NCI-H526 (cell line): Measurements from ENCODE around the gene CST5.
"Not testable (repeated sequence)": the region's sequence is repeated elsewhere in the genome, so short reads cannot be mapped to it uniquely, and the experiment has no call there.

Experiments used
- DNase-seq, 2 experiments: peaks; one replicate each; lab custom pipeline; 2025; lab: John Stamatoyannopoulos, UW

The CST5 gene

GRCh38 chr20:23879328-23879798 is at the start of gene CST5:
TSS of gene CST5 (minus strand) at chr20:23879748. CDS start at chr20:23879676, 72 bp downstream.
- no peak for DNase-seq

GRCh38 chr20:23928788-23929187 is 49.2 kb upstream of the CST5 start:
- peak in 1 of 2 experiments; percentile 25 for DNase-seq

GRCh38 chr20:23928353-23928752 is 48.8 kb upstream of the CST5 start:
- no peak for DNase-seq

GRCh38 chr20:23926944-23927872 is 47.7 kb upstream of the CST5 start:
- DNase-seq: no peak

- DNase-seq: no peak
These were observed 47.0 kb upstream of the CST5 start for GRCh38 chr20:23926526-23926880.

- no peak for DNase-seq
These were observed 46.4 kb upstream of the CST5 start for GRCh38 chr20:23925789-23926525.

- no peak for DNase-seq
These were observed 45.2 kb upstream of the CST5 start for GRCh38 chr20:23924751-23925150.

GRCh38 chr20:23923891-23924435 is 44.4 kb upstream of the CST5 start:
- DNase-seq: no peak

GRCh38 chr20:23923311-23923710 is 43.8 kb upstream of the CST5 start:
- DNase-seq: no peak

- no peak for DNase-seq
These were observed 41.1 kb upstream of the CST5 start for GRCh38 chr20:23920408-23921325.

GRCh38 chr20:23918896-23919295 is 39.3 kb upstream of the CST5 start:
- no peak for DNase-seq

- no peak for DNase-seq
These were observed 38.7 kb upstream of the CST5 start for GRCh38 chr20:23918101-23918862.

- no peak for DNase-seq
These were observed 37.6 kb upstream of the CST5 start for GRCh38 chr20:23917024-23917725.

GRCh38 chr20:23915844-23916243 is 36.3 kb upstream of the CST5 start:
- DNase-seq: no peak

- not testable (repeated sequence) for DNase-seq
These were observed 34.9 kb upstream of the CST5 start for GRCh38 chr20:23914469-23914868.

GRCh38 chr20:23910210-23910609 is 30.7 kb upstream of the CST5 start:
- DNase-seq: no peak

GRCh38 chr20:23909390-23909789 is 29.8 kb upstream of the CST5 start:
- no peak for DNase-seq

GRCh38 chr20:23907579-23907978 is 28.0 kb upstream of the CST5 start:
- no peak for DNase-seq

- not testable (repeated sequence) for DNase-seq
These were observed 22.8 kb upstream of the CST5 start for GRCh38 chr20:23902396-23902795.

- not testable (repeated sequence) for DNase-seq
These were observed 11.3 kb upstream of the CST5 start for GRCh38 chr20:23890867-23891266.
